ENCODE data around the gene RXFP4. TPM values are rescaled to one million over a fixed set of nuclear protein-coding genes. Genes with fewer than 3 reads are reported as not detected.

RXFP4 gene
- total and polyA plus RNA-seq, 2 of the 13 experiments (the other 11 are each of a cell fraction or from before 2014, with no cell fraction given) = 0.38 to 1.4 TPM

DNA sequence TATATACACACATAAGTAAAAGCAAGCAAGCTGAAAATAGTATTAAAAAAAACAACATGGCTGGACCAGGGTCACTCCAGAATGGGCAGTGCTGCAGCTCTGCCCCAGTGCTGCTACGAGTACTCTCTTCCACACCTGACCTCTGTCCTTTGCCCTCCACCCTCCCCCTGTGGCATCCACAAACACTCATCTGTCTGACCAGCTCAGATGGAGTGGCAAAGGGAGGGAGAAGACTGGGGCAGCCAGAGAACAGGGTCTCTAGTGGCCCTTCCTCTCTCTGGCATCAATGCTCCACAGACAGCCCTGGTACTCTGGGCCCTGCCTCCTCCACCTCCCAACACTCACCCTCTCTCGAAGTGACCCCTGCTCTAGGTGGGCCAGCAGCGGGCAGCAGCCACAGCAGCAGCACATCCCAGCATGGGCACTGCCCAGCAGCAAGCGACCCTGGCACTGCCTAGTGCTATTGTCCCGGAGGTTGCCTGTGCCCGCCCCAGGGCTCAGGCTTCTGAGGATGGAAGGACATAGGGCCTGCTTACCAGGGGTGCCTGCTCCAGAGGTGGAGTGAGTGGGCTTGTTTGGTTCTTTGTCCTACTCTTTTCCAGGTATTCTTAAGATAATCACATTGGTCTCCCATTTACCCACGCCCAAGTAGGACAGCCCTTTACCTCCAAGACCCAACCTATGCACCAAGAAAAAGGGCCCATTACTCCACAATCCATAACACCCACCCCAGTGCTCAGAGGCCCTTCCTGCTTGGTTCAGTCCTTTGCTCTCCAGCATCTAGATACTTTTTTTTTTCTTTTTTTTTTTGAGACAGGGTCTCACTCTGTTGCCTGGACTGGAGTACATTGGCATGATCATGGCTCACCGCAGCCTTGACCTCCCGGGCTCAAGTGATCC, 30.7 kb downstream of the RXFP4 start (continued):
- TF ChIP-seq ZSCAN5A (CRISPR knock-in tag; IDR thresholded peaks at IDR 0.05; ENCODE audit: borderline replicate concordance) = no peak
- peak; percentile 28; the same call in 1 of the 2 replicates for TF ChIP-seq HNF4G (IDR thresholded peaks at IDR 0.05; ENCODE audit: borderline replicate concordance, low read depth, low read length)
- no peak for TF ChIP-seq HNF4G (CRISPR knock-in tag; IDR thresholded peaks at IDR 0.05; ENCODE audit: borderline replicate concordance, low read depth)
- no peak for TF ChIP-seq ZNF3 (CRISPR knock-in tag; IDR thresholded peaks at IDR 0.05)
- TF ChIP-seq HIC2 (CRISPR knock-in tag; IDR thresholded peaks at IDR 0.05; ENCODE audit: low read depth) = peak; percentile 63; the same call in 1 of the 2 replicates
- TF ChIP-seq, protein P1, sequence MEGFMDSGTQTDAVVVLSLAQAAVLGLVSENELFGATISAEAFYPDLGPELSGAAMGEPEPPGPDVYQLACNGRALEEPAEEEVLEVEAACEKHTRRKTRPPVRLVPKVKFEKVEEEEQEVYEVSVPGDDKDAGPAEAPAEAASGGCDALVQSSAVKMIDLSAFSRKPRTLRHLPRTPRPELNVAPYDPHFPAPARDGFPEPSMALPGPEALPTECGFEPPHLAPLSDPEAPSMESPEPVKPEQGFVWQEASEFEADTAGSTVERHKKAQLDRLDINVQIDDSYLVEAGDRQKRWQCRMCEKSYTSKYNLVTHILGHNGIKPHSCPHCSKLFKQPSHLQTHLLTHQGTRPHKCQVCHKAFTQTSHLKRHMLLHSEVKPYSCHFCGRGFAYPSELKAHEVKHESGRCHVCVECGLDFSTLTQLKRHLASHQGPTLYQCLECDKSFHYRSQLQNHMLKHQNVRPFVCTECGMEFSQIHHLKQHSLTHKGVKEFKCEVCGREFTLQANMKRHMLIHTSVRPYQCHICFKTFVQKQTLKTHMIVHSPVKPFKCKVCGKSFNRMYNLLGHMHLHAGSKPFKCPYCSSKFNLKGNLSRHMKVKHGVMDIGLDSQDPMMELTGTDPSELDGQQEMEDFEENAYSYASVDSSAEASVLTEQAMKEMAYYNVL (CRISPR knock-in tag; IDR thresholded peaks at IDR 0.05; ENCODE audit: borderline replicate concordance) = no peak
- 0 out of 4 replicates have a peak, but pooled peaks of 1 of the 2 experiments have one; percentile 12 for TF ChIP-seq NR2F1 (CRISPR knock-in tag; IDR thresholded peaks at IDR 0.05)
- TF ChIP-seq HNF4A (CRISPR knock-in tag; IDR thresholded peaks at IDR 0.05) = peak; percentile 42; the same call in 1 of the 2 replicates
- TF ChIP-seq ZNF724P (CRISPR knock-in tag; IDR thresholded peaks at IDR 0.05; ENCODE audit: borderline replicate concordance) = no peak
- no peak for TF ChIP-seq SAP130 (CRISPR knock-in tag; IDR thresholded peaks at IDR 0.05; ENCODE audit: low read depth)
- TF ChIP-seq SIN3B (IDR thresholded peaks at IDR 0.05; ENCODE audit: low read length) = no peak

Data from HepG2 (cell line).